ENCODE data around the gene B3GNT9.
A peak's percentile ranks its signal among the peaks of the same experiment; 100 is the strongest.

B3GNT9 gene

GRCh38 chr16:67184453-67184994 lies 33.7 kb upstream of the B3GNT9 start:
- Histone ChIP-seq H3K27ac (peak overlapping the region; percentile 98), H3K4me3 (ENCODE audit: low read depth, low read length) (peak overlapping the region; percentile 54), H3K36me3 (peaks cover 17% of the 10 kb centered on the region), H3K9me3 (ENCODE audit: severe bottlenecking) (no peaks in the 10 kb centered on the region), H3K27me3 (ENCODE audit: insufficient read depth, low read depth, severe bottlenecking) (no peaks in the 10 kb centered on the region)
- DNase-seq = peak; percentile 52
- no peak for TF ChIP-seq CTCF (IDR thresholded peaks at IDR 0.05; ENCODE audit: low read depth, low read length)

GRCh38 chr16:67183627-67184452 lies 33.0 kb upstream of the B3GNT9 start, which contains the start of gene MATCAP1:
Gene MATCAP1 (minus strand): TSS chr16:67183963. CDS start chr16:67180610, 3,353 bp downstream.
- no peaks in the 10 kb centered on the region for H3K9me3 ChIP-seq (ENCODE audit: severe bottlenecking)

GRCh38 chr16:67183284-67183626 lies 32.5 kb upstream of the B3GNT9 start:
- no peak for DNase-seq
- no peak for TF ChIP-seq CTCF (IDR thresholded peaks at IDR 0.05; ENCODE audit: low read depth, low read length)
- Histone ChIP-seq H3K27me3 (ENCODE audit: insufficient read depth, low read depth, severe bottlenecking) (no peaks in the 10 kb centered on the region), H3K9me3 (ENCODE audit: severe bottlenecking) (no peaks in the 10 kb centered on the region), H3K27ac (peak overlapping the region; percentile 98), H3K36me3 (peaks cover 21% of the 10 kb centered on the region), H3K4me3 (ENCODE audit: low read depth, low read length) (peak overlapping the region; percentile 54)

More at GRCh38 chr16:67183627-67184452, 33.0 kb upstream of the B3GNT9 start, which contains the start of gene MATCAP1:
- TF ChIP-seq CTCF (IDR thresholded peaks at IDR 0.05; ENCODE audit: low read depth, low read length) = no peak
- peak within 1 kb of the TSS; percentile 54 for H3K4me3 ChIP-seq (ENCODE audit: low read depth, low read length)
- peaks cover 19% of the 10 kb centered on the region for H3K36me3 ChIP-seq
- peak; percentile 98 for DNase-seq
- H3K27ac ChIP-seq = peak within 1 kb of the TSS; percentile 98
- no peaks in the 10 kb centered on the region for H3K27me3 ChIP-seq (ENCODE audit: insufficient read depth, low read depth, severe bottlenecking)

GRCh38 chr16:67182288-67182687 lies 31.5 kb upstream of the B3GNT9 start:
- no peak overlapping the region for H3K4me3 ChIP-seq (ENCODE audit: low read depth, low read length)
- no peaks in the 10 kb centered on the region for H3K27me3 ChIP-seq (ENCODE audit: insufficient read depth, low read depth, severe bottlenecking)

GRCh38 chr16:67181346-67181745 lies 30.5 kb upstream of the B3GNT9 start:
- H3K4me3 ChIP-seq (ENCODE audit: low read depth, low read length) = no peak overlapping the region
- H3K27ac ChIP-seq = no peak overlapping the region
- no peaks in the 10 kb centered on the region for H3K27me3 ChIP-seq (ENCODE audit: insufficient read depth, low read depth, severe bottlenecking)
- no peak for DNase-seq
- TF ChIP-seq CTCF (IDR thresholded peaks at IDR 0.05; ENCODE audit: low read depth, low read length) = no peak
- peaks cover 29% of the 10 kb centered on the region for H3K36me3 ChIP-seq
- H3K9me3 ChIP-seq (ENCODE audit: severe bottlenecking) = no peaks in the 10 kb centered on the region

More at GRCh38 chr16:67182288-67182687, 31.5 kb upstream of the B3GNT9 start:
- no peak for DNase-seq
- Histone ChIP-seq H3K36me3 (peaks cover 27% of the 10 kb centered on the region), H3K9me3 (ENCODE audit: severe bottlenecking) (no peaks in the 10 kb centered on the region), H3K27ac (no peak overlapping the region)
- TF ChIP-seq CTCF (IDR thresholded peaks at IDR 0.05; ENCODE audit: low read depth, low read length) = no peak
